GM23338 (cell line): ENCODE measurements around the gene GRK5.

Experiments used
- CREB1 ChIP-seq: fragments of 250-450 bp; sonication (Bioruptor Pico); IDR thresholded peaks from 2 replicates; pipeline ENCODE4 v1.5.0; 2020; ENCODE audit warnings: low read depth, mild to moderate bottlenecking, moderate library complexity
- EZH2 ChIP-seq: fragments of 200-600 bp; sonication (generic); IDR thresholded peaks from one replicate; pipeline ENCODE4 v1.8.0; 2017; ENCODE audit warnings: antibody characterized with exemption, mild to moderate bottlenecking, low read depth; ENCODE audit not compliant: unreplicated experiment
- EZH2phosphoT487 ChIP-seq: fragments of 200-600 bp; sonication (generic); IDR thresholded peaks from one replicate; pipeline ENCODE4 v1.8.1; 2018; ENCODE audit warnings: antibody characterized with exemption; ENCODE audit not compliant: unreplicated experiment
- JUNB ChIP-seq: IDR thresholded peaks from one replicate; pipeline ENCODE4 v1.6.1; 2016; ENCODE audit warnings: antibody characterized with exemption; ENCODE audit not compliant: unreplicated experiment
- NANOG ChIP-seq: IDR thresholded peaks from 2 replicates; pipeline ENCODE4 v1.6.1; 2016; ENCODE audit warnings: antibody characterized with exemption, borderline replicate concordance
- POLR2AphosphoS5 ChIP-seq: IDR thresholded peaks from 2 replicates; pipeline ENCODE4 v1.6.1; 2016; ENCODE audit warnings: antibody characterized with exemption, low read depth
- STAT1 ChIP-seq: IDR thresholded peaks from one replicate; pipeline ENCODE4 v1.6.1; 2016; ENCODE audit warnings: antibody characterized with exemption; ENCODE audit not compliant: unreplicated experiment
- ZNF114 ChIP-seq: fragments of 250-450 bp; sonication (Bioruptor Pico); IDR thresholded peaks from 2 replicates; pipeline ENCODE4 v1.5.0; 2020; ENCODE audit warnings: mild to moderate bottlenecking, moderate library complexity
- ZNF331 ChIP-seq: fragments of 250-450 bp; sonication (Bioruptor Pico); IDR thresholded peaks from 2 replicates; pipeline ENCODE4 v1.5.0; 2020; ENCODE audit warnings: low read depth, mild to moderate bottlenecking, moderate library complexity
- TF ChIP-seq, protein P1 (sequence below), 2 experiments: fragments of 200-600 bp in 1 of 2; sonication (generic) in 1 of 2; conservative IDR thresholded peaks; 2 replicates each; pipeline versions ENCODE4 v1.5.1 to v1.6.1; 2016 to 2017; ENCODE audit warnings: antibody characterized with exemption in 2 of 2, low read depth in 2 of 2, mild to moderate bottlenecking in 2 of 2, moderate library complexity in 1 of 2
- TF ChIP-seq, protein P2 (sequence below): IDR thresholded peaks from one replicate; pipeline ENCODE4 v1.6.1; 2018; ENCODE audit warnings: antibody characterized with exemption; ENCODE audit not compliant: unreplicated experiment
- TF ChIP-seq, protein P3 (sequence below): IDR thresholded peaks from 2 replicates; pipeline ENCODE4 v1.6.1; 2016; ENCODE audit warnings: antibody characterized with exemption
- TF ChIP-seq, protein P4 (sequence below): fragments of 250-450 bp; sonication (Bioruptor Pico); IDR thresholded peaks from 2 replicates; pipeline ENCODE4 v1.5.0; 2020; ENCODE audit warnings: mild to moderate bottlenecking, moderate library complexity

DNA sequence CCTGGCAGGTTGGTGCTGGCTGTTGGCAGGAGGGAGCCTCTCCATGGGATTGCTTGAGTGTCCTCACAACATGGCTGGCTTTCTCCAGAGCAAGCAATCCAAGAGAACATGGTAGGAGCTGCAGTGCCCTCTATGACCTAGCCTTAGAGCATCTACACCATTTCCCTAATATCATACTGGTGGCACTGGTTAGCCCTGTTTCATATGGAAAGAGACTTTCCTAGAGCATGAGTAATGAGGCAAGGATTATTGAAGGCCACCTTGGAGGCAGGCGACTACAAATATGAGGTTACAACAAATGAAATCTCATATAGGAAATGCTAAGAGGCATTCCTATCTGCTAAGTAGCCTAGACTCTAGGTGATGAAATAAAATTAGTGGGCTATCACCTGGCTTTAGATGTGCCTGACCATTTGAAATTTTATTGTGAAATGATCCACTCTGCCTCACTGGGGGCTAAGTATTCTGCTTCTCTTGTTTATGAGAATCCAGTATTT, 181.5 kb downstream of the GRK5 start:
- TF ChIP-seq EZH2phosphoT487 (no peak), EZH2 (no peak), POLR2AphosphoS5 (no peak), CREB1 (no peak), ZNF331 (no peak), ZNF114 (no peak), JUNB (no peak), NANOG (no peak), STAT1 (no peak)
- TF ChIP-seq, protein P1, sequence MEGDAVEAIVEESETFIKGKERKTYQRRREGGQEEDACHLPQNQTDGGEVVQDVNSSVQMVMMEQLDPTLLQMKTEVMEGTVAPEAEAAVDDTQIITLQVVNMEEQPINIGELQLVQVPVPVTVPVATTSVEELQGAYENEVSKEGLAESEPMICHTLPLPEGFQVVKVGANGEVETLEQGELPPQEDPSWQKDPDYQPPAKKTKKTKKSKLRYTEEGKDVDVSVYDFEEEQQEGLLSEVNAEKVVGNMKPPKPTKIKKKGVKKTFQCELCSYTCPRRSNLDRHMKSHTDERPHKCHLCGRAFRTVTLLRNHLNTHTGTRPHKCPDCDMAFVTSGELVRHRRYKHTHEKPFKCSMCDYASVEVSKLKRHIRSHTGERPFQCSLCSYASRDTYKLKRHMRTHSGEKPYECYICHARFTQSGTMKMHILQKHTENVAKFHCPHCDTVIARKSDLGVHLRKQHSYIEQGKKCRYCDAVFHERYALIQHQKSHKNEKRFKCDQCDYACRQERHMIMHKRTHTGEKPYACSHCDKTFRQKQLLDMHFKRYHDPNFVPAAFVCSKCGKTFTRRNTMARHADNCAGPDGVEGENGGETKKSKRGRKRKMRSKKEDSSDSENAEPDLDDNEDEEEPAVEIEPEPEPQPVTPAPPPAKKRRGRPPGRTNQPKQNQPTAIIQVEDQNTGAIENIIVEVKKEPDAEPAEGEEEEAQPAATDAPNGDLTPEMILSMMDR (conservative IDR thresholded peaks at IDR 0.05; ENCODE audit: low read depth in 2 of 2) = no peak
- TF ChIP-seq, protein P2, sequence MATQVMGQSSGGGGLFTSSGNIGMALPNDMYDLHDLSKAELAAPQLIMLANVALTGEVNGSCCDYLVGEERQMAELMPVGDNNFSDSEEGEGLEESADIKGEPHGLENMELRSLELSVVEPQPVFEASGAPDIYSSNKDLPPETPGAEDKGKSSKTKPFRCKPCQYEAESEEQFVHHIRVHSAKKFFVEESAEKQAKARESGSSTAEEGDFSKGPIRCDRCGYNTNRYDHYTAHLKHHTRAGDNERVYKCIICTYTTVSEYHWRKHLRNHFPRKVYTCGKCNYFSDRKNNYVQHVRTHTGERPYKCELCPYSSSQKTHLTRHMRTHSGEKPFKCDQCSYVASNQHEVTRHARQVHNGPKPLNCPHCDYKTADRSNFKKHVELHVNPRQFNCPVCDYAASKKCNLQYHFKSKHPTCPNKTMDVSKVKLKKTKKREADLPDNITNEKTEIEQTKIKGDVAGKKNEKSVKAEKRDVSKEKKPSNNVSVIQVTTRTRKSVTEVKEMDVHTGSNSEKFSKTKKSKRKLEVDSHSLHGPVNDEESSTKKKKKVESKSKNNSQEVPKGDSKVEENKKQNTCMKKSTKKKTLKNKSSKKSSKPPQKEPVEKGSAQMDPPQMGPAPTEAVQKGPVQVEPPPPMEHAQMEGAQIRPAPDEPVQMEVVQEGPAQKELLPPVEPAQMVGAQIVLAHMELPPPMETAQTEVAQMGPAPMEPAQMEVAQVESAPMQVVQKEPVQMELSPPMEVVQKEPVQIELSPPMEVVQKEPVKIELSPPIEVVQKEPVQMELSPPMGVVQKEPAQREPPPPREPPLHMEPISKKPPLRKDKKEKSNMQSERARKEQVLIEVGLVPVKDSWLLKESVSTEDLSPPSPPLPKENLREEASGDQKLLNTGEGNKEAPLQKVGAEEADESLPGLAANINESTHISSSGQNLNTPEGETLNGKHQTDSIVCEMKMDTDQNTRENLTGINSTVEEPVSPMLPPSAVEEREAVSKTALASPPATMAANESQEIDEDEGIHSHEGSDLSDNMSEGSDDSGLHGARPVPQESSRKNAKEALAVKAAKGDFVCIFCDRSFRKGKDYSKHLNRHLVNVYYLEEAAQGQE = no peak
- TF ChIP-seq, protein P3, sequence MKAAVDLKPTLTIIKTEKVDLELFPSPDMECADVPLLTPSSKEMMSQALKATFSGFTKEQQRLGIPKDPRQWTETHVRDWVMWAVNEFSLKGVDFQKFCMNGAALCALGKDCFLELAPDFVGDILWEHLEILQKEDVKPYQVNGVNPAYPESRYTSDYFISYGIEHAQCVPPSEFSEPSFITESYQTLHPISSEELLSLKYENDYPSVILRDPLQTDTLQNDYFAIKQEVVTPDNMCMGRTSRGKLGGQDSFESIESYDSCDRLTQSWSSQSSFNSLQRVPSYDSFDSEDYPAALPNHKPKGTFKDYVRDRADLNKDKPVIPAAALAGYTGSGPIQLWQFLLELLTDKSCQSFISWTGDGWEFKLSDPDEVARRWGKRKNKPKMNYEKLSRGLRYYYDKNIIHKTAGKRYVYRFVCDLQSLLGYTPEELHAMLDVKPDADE = no peak
- TF ChIP-seq, protein P4, sequence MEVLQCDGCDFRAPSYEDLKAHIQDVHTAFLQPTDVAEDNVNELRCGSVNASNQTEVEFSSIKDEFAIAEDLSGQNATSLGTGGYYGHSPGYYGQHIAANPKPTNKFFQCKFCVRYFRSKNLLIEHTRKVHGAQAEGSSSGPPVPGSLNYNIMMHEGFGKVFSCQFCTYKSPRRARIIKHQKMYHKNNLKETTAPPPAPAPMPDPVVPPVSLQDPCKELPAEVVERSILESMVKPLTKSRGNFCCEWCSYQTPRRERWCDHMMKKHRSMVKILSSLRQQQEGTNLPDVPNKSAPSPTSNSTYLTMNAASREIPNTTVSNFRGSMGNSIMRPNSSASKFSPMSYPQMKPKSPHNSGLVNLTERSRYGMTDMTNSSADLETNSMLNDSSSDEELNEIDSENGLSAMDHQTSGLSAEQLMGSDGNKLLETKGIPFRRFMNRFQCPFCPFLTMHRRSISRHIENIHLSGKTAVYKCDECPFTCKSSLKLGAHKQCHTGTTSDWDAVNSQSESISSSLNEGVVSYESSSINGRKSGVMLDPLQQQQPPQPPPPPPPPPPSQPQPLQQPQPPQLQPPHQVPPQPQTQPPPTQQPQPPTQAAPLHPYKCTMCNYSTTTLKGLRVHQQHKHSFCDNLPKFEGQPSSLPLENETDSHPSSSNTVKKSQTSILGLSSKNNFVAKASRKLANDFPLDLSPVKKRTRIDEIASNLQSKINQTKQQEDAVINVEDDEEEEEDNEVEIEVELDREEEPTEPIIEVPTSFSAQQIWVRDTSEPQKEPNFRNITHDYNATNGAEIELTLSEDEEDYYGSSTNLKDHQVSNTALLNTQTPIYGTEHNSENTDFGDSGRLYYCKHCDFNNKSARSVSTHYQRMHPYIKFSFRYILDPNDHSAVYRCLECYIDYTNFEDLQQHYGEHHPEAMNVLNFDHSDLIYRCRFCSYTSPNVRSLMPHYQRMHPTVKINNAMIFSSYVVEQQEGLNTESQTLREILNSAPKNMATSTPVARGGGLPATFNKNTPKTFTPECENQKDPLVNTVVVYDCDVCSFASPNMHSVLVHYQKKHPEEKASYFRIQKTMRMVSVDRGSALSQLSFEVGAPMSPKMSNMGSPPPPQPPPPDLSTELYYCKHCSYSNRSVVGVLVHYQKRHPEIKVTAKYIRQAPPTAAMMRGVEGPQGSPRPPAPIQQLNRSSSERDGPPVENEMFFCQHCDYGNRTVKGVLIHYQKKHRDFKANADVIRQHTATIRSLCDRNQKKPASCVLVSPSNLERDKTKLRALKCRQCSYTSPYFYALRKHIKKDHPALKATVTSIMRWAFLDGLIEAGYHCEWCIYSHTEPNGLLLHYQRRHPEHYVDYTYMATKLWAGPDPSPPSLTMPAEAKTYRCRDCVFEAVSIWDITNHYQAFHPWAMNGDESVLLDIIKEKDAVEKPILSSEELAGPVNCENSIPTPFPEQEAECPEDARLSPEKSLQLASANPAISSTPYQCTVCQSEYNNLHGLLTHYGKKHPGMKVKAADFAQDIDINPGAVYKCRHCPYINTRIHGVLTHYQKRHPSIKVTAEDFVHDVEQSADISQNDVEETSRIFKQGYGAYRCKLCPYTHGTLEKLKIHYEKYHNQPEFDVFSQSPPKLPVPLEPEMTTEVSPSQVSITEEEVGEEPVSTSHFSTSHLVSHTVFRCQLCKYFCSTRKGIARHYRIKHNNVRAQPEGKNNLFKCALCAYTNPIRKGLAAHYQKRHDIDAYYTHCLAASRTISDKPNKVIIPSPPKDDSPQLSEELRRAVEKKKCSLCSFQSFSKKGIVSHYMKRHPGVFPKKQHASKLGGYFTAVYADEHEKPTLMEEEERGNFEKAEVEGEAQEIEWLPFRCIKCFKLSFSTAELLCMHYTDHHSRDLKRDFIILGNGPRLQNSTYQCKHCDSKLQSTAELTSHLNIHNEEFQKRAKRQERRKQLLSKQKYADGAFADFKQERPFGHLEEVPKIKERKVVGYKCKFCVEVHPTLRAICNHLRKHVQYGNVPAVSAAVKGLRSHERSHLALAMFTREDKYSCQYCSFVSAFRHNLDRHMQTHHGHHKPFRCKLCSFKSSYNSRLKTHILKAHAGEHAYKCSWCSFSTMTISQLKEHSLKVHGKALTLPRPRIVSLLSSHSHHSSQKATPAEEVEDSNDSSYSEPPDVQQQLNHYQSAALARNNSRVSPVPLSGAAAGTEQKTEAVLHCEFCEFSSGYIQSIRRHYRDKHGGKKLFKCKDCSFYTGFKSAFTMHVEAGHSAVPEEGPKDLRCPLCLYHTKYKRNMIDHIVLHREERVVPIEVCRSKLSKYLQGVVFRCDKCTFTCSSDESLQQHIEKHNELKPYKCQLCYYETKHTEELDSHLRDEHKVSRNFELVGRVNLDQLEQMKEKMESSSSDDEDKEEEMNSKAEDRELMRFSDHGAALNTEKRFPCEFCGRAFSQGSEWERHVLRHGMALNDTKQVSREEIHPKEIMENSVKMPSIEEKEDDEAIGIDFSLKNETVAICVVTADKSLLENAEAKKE = no peak
